Hepatocyte (in vitro differentiated cells): ENCODE results near the gene AGAP9. TPM values are rescaled to one million over a fixed set of nuclear protein-coding genes. Genes with fewer than 3 reads are reported as not detected.
"Not testable (repeated sequence)": the region's sequence is repeated elsewhere in the genome, so short reads cannot be mapped to it uniquely, and the experiment has no call there.

Experiments used
- DNase-seq: peaks from one replicate; pipeline ENCODE4 v3.0.0-alpha.2; 2016; ENCODE audit warnings: low spot score
- H2AFZ ChIP-seq: fragments of 200-600 bp; sonication (generic); 2 replicates; pipeline ENCODE4 v1.6.0; 2016; ENCODE audit warnings: antibody characterized with exemption, mild to moderate bottlenecking
- H3K27ac ChIP-seq: fragments of 200-600 bp; sonication (generic); 2 replicates; pipeline ENCODE4 v1.5.1; 2016; ENCODE audit warnings: mild to moderate bottlenecking
- H3K27me3 ChIP-seq: fragments of 200-600 bp; sonication (generic); 2 replicates; pipeline ENCODE4 v1.6.1; 2016
- H3K36me3 ChIP-seq: fragments of 200-600 bp; sonication (generic); replicated peaks from 2 replicates; pipeline ENCODE4 v1.5.1; 2016; ENCODE audit warnings: low read depth; ENCODE audit not compliant: insufficient read depth
- H3K4me1 ChIP-seq: fragments of 200-600 bp; sonication (generic); 2 replicates; pipeline ENCODE4 v1.5.1; 2016; ENCODE audit warnings: mild to moderate bottlenecking, moderate library complexity; ENCODE audit not compliant: insufficient read depth
- H3K4me2 ChIP-seq: fragments of 200-600 bp; sonication (generic); 2 replicates; pipeline ENCODE4 v1.6.0; 2016
- H3K4me3 ChIP-seq: fragments of 200-600 bp; sonication (generic); 2 replicates; pipeline ENCODE4 v1.5.1; 2016; ENCODE audit warnings: mild to moderate bottlenecking
- H3K79me2 ChIP-seq: fragments of 200-600 bp; sonication (generic); 2 replicates; pipeline ENCODE4 v1.6.0; 2017; ENCODE audit warnings: mild to moderate bottlenecking
- H3K9me2 ChIP-seq: fragments of 200-600 bp; sonication (generic); replicated peaks from 2 replicates; pipeline ENCODE4 v1.6.0; 2017; ENCODE audit warnings: mild to moderate bottlenecking; ENCODE audit not compliant: insufficient read depth
- H3K9me3 ChIP-seq: fragments of 200-600 bp; sonication (generic); 2 replicates; pipeline ENCODE4 v1.5.1; 2016; ENCODE audit warnings: low read depth, mild to moderate bottlenecking
- H4K20me1 ChIP-seq: fragments of 200-600 bp; sonication (generic); 2 replicates; pipeline ENCODE4 v1.6.0; 2016; ENCODE audit warnings: mild to moderate bottlenecking; ENCODE audit not compliant: insufficient read depth, poor library complexity, severe bottlenecking
- WGBS: methylation state at CpG from one replicate; pipeline ENCODE4 v1.1.6; 2016; ENCODE audit warnings: low lambda C conversion rate; ENCODE audit errors: missing lambda C conversion rate; 5-methylcytosine and 5-hydroxymethylcytosine counted together
- polyA plus RNA-seq: library from polyadenylated mRNA; unstranded; fragments of >200 nt; fragmentation: Nextera tagmentation; extraction: Ambion mirVana; gene quantifications from 2 replicates; pipeline ENCODE4 v1.2.1, GENCODE V29; 2016
- total RNA-seq: library from RNA; depleted of rRNA; stranded (reverse); fragments of >200 nt; gene quantifications from 2 replicates; pipeline ENCODE4 v1.2.3, GENCODE V29; 2014

The AGAP9 gene
- total and polyA plus RNA-seq, 2 experiments from 2014 or later: 6.9 to 9.4 TPM

DNA sequence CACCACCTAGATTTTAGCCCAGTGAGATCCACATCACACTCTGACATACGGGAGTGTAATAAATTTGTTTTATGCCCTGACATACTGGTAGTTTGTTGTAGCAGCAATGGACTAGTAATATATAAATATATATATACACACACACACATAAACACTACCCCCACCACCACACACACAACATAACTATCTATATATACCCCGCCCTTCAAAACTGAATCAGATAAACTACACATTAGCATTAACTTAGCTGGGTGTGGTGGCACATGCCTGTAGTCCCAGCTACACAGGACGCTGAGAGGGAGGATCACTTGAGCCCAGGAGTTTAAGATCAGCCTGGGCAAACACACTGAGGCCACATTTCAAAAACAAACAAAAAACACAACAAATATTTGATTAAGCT lies 13.0 kb upstream of the AGAP9 start:
- not testable (repeated sequence) for H4K20me1 ChIP-seq, H3K4me1 ChIP-seq, H3K79me2 ChIP-seq, H3K9me2 ChIP-seq, H3K4me2 ChIP-seq, H3K27ac ChIP-seq, H3K27me3 ChIP-seq, H3K36me3 ChIP-seq, H3K9me3 ChIP-seq, H3K4me3 ChIP-seq, DNase-seq, H2AFZ ChIP-seq
- 84% methylated on average over 3 of the region's 3 CpGs for WGBS

DNA sequence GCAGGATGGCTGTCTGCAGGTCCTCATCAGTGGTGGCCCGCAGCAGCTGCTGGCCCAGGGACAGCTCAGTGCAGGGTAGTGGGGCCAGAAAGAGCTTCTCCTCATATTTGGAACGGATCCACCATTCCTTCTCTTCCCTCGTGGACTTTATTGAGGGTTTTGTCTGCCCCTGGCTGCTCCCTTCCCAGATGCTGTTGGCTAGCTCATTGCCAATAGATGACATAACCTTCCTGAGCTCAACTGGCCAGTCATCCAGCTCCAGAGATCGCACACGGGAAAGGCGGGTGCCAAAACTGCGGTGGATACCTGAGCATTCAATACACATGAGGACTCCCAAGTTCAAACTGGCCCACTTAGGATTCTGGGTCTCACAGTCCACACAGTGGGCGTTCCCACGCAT lies 21.1 kb downstream of the AGAP9 start:
- not testable (repeated sequence) for H3K27me3 ChIP-seq, H3K4me2 ChIP-seq, H3K9me3 ChIP-seq, H3K79me2 ChIP-seq, H3K9me2 ChIP-seq, H3K4me3 ChIP-seq, H2AFZ ChIP-seq, H3K4me1 ChIP-seq, DNase-seq, H3K36me3 ChIP-seq, H3K27ac ChIP-seq, H4K20me1 ChIP-seq
- WGBS: 96% methylated on average over 9 of the region's 9 CpGs

DNA sequence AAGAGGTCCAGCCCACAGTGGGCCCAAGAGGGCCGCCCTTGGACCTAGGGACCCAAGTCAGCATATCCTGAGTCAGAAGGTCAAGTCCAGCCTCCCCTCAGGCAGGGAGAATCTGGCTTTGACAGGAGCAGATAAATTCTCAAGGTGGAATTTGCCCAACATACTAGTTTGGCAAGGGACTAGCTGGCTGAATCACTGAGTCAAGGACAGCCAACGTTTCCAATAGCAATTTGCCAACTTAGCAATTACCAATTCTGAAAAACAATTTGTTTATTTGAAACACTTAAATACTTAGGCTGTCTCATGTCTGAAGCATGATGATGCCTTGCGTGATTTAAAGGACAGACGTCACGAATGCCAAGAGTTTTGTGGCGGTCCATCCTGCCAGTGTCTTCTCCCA lies 29.2 kb downstream of the AGAP9 start:
- not testable (repeated sequence) for H3K9me3 ChIP-seq, H4K20me1 ChIP-seq, H3K4me2 ChIP-seq, H2AFZ ChIP-seq, H3K27ac ChIP-seq, H3K4me3 ChIP-seq, H3K27me3 ChIP-seq, H3K36me3 ChIP-seq, DNase-seq, H3K79me2 ChIP-seq, H3K4me1 ChIP-seq, H3K9me2 ChIP-seq
- WGBS: 43% methylated on average over 1 of the region's 6 CpGs

DNA sequence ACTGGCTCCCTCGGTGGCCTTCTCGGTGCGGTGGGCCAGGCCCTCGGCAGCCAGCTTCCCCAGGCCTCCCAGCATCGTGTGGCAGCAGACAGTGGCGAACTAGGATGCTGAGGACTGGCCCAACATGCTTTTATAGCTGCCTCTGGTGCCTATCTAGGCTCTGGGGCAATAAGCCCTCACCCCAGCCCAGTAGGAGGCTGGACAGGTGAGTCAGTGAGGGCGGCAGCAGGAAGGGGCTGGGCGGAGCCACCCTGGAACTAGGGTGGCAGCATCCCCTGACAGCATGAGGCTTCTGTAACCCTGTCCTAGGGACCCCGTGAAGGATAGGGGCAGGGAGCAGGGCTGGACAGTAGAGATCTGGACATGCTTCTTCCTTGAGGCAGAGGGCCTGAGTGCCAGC lies 31.8 kb downstream of the AGAP9 start, which contains the start of gene FAM25G:
Gene FAM25G, minus strand, starts transcription at position 101 of the 400 bp plus-strand sequence. Its CDS starts 26 bp downstream, at position 75.
- H3K4me3 ChIP-seq, H3K4me1 ChIP-seq, H3K9me2 ChIP-seq, H3K79me2 ChIP-seq, H3K27me3 ChIP-seq, H2AFZ ChIP-seq, H3K27ac ChIP-seq, DNase-seq, H3K9me3 ChIP-seq, H3K36me3 ChIP-seq, H3K4me2 ChIP-seq, H4K20me1 ChIP-seq: not testable (repeated sequence)
- 97% methylated on average over 6 of the region's 9 CpGs for WGBS

DNA sequence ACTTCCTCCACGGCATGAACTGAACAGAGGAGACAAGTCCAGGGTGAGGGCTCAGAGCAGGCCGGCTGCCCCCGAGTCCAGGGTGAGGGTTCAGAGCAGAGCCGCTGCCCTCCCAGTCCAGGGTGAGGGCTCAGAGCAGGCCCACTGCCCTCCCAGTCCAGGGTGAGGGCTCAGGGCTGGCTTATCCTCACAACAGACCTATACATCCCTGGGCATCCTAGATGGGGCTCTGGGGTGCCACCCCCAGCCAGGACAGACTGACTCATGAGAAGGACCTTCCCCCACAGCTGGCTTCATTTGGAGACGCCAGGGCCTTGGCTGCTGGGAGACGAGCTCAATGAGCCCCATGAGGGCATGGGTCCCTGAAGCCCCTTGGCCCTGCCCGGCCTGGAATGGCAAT lies 33.8 kb downstream of the AGAP9 start:
- not testable (repeated sequence) for H3K4me2 ChIP-seq, DNase-seq, H3K4me1 ChIP-seq, H3K27ac ChIP-seq, H3K79me2 ChIP-seq, H2AFZ ChIP-seq, H3K27me3 ChIP-seq, H4K20me1 ChIP-seq, H3K9me2 ChIP-seq, H3K9me3 ChIP-seq, H3K36me3 ChIP-seq, H3K4me3 ChIP-seq
- WGBS: 100% methylated on average over 3 of the region's 7 CpGs

DNA sequence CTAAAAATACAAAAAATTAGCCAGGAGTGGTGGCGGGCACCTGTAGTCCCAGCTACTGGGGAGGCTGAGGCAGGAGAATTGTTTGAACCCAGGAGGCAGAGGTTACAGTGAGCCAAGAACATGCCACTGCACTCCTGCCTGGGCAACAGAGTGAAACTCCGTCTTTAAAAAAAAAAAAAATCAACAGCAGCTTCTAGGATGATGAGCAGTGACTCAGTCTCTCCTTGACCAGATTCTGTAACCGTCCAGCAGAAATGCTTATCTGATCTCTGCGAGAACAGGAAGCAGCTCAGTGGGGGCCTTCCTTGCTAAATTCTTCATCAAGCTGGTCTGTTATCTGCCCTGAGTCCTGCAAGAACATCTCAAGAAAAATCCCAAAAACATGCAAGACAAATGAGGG lies 37.5 kb downstream of the AGAP9 start:
- not testable (repeated sequence) for H3K4me1 ChIP-seq, H3K27me3 ChIP-seq, H3K9me3 ChIP-seq, H3K4me2 ChIP-seq, H3K9me2 ChIP-seq, H3K27ac ChIP-seq, H3K79me2 ChIP-seq, DNase-seq, H3K4me3 ChIP-seq, H3K36me3 ChIP-seq, H2AFZ ChIP-seq, H4K20me1 ChIP-seq
- WGBS: 47% methylated on average over 4 of the region's 4 CpGs

DNA sequence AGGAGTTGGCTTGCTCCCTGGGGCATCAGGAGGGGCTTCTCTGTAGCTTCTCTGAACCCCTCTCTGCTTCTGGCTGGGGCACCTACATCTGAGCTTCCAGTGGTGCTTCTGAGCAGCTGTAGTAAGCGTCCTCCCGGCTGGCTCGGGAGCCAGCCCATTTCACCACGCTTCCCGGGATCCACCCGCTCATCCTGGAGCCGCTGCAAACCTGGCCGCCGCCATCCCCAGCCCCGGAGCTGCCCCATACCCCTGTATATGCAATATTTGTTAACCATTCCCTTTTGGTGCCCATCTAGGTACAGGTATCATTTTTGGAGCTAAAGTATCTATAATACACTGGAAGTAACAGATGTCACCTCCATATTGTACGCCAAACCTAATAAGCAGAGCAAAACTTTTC lies 38.7 kb downstream of the AGAP9 start:
- not testable (repeated sequence) for H3K27me3 ChIP-seq, H3K4me2 ChIP-seq, H3K36me3 ChIP-seq, DNase-seq, H3K4me1 ChIP-seq, H3K9me3 ChIP-seq, H4K20me1 ChIP-seq, H3K4me3 ChIP-seq, H3K27ac ChIP-seq, H2AFZ ChIP-seq, H3K9me2 ChIP-seq, H3K79me2 ChIP-seq
- 98% methylated on average over 8 of the region's 11 CpGs for WGBS

DNA sequence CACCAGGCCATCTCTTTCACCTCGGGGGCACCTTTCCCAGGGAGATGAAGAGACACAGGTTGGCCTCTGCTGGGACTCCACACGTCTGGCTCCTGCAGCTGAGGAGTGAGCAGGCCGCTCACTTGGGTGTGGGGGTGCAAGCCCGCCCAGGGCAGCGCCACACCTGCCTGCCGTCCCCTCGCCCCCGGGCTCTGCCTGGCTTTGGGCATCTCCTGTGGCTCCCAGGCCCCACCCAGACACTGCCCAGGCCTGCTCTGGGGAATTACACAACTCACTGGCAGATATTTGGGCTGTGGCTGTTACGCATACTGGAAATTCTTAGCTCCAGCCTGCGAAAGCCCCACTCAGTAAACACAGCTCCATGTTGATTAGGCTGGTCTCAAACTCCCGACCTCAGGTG lies 39.5 kb downstream of the AGAP9 start, which contains the start of gene ANXA8:
Gene ANXA8, minus strand, starts transcription at position 193 of the 400 bp plus-strand sequence. Its CDS starts 182 bp downstream, at position 11.
- H3K27me3 ChIP-seq, H3K9me3 ChIP-seq, H3K4me1 ChIP-seq, H3K9me2 ChIP-seq, H3K36me3 ChIP-seq, DNase-seq, H3K4me3 ChIP-seq, H3K79me2 ChIP-seq, H3K27ac ChIP-seq, H3K4me2 ChIP-seq, H2AFZ ChIP-seq, H4K20me1 ChIP-seq: not testable (repeated sequence)
- 90% methylated on average over 9 of the region's 11 CpGs for WGBS

DNA sequence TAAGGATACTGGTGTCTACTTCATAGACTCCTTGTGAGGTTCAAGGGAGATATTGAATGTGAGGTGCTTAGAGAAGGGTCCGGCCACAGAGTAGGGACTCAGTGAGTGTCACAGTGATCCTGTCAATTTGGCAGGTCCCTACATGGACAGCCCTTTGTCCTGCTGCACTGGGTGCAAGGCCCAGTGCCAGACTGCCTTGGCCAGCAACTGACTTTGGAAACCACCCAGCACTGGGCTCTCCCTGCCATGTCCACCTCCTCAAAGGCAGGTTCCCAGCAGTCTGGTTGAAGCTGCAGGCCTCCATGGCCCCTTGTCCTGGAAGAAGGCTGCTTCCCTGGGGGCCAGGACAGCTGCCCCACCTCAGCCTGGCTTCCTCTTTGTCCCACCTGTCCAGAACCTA lies 41.1 kb downstream of the AGAP9 start:
- H3K9me3 ChIP-seq, DNase-seq, H3K27ac ChIP-seq, H3K4me2 ChIP-seq, H3K36me3 ChIP-seq, H3K79me2 ChIP-seq, H4K20me1 ChIP-seq, H3K4me3 ChIP-seq, H3K9me2 ChIP-seq, H3K27me3 ChIP-seq, H3K4me1 ChIP-seq, H2AFZ ChIP-seq: not testable (repeated sequence)
- no CpG with 5 or more reads among the region's 1 CpG for WGBS
